ENCODE measurements around the gene TXNL1.
A peak's percentile ranks its signal among the peaks of the same experiment; 100 is the strongest.
"Not testable (repeated sequence)": the region's sequence is repeated elsewhere in the genome, so short reads cannot be mapped to it uniquely, and the experiment has no call there.

Gene TXNL1

DNA sequence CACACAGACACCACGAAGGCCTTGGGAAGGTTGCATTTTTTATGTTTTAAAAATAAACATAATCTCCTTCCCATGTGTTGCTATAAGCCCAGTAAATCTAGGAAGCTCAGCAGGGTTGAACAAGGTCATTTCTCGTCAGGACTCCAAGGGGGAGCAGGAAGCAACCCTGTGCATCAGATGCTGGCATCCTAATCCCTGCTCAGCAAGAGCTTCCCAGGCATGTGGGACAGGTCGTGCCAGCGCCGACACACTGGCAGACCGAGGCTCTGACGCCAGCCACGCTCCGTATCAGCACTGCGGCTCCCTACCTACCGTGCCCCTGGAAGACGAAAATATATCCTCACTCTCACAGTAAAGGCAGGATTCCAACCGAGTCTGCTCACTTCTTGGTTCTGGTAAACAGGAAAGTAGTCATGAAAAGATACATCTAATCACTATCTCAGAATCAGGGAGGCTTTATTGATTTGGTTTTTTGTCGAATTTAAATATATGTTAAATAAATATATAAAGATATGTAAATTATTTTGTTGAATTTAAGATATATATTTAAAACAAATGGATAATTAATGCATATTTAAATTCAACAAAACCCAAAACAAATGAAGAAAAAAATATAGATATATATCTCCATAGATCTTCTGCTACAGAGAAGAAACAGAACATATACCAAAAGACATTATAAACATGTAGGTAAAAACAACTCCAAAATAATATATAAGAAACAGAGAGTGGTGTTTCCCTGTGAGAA lies 61.4 kb downstream of the TXNL1 start:
- DNase-seq (ENCODE audit: low read depth, low spot score) = no peak
- in situ Hi-C loops (cut with HindIII; ENCODE audit: low sequenced_read_pairs) = no loop called here
- no peak for TF ChIP-seq CTCF (IDR thresholded peaks at IDR 0.05; ENCODE audit: low read depth, low read length)
- H3K4me3 ChIP-seq (ENCODE audit: low read depth, low read length) = no peak overlapping the region

DNA sequence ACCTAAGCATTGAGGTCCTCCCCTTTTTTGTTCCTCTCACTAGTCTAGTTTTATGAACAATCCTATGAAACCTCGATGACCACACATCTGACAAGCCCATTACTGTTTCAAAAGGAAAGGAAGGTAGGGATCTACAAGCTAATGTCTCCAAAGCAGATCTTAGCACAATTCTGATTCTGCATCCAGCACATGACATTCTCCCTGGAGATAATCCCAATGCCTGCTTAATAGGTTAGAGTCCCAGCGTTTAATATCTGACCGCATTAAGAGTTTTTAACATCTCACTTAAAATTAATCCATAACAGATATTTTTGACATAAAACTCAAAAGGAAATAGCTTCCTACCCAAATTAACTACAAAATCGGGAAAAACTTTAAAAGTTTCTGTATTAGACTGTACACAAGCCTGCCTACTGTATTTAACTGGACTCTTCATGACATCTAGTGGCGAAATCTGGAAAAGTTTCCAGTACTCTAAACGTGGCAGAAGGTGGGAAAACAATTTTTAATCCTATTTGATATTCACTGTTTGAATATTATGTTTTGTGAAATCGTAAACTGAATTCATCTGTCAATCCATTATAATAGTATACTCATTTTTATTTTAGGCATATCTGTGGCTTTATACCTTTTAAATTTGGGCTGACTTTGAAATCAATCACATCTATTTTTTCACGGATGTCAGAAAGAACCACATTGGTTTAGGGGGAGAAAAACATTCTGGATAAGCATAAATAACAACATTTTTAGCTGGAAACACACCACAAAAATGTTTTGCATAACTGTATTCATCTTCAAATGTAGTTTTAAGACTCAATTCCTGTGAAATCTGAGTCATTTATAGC lies 62.4 kb downstream of the TXNL1 start:
- H3K4me3 ChIP-seq (ENCODE audit: low read depth, low read length) = no peak overlapping the region
- peak; percentile 76 for DNase-seq (ENCODE audit: low read depth, low spot score)
- in situ Hi-C loops (cut with HindIII; ENCODE audit: low sequenced_read_pairs) = no loop called here
- TF ChIP-seq CTCF (IDR thresholded peaks at IDR 0.05; ENCODE audit: low read depth, low read length) = peak; percentile 53

DNA sequence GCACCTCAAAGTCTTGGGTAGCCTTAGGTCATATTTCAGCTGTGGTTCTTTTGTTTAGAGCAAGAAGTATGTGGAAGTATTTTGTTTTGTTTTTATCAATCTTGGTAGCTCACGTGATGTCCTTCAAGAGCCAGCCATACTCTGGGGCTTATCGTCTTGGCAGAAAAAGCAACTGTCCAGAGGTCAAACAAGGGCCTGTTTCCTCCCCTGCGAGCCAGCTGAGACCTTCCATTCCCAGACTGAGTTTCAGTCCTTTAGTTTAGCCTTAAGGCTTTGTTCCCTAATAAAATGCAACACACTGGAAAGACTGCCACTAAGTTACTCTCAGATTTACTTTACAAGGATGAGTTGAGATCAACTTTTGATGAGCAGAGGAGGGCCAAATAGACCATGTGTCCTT lies 63.5 kb downstream of the TXNL1 start:
- no peak for TF ChIP-seq CTCF (IDR thresholded peaks at IDR 0.05; ENCODE audit: low read depth, low read length)
- H3K4me3 ChIP-seq (ENCODE audit: low read depth, low read length) = no peak overlapping the region
- DNase-seq (ENCODE audit: low read depth, low spot score) = no peak
- in situ Hi-C loops (cut with HindIII; ENCODE audit: low sequenced_read_pairs) = no loop called here

GRCh38 chr18:56572267-56572666 lies 66.1 kb downstream of the TXNL1 start:
- in situ Hi-C loops (cut with HindIII; ENCODE audit: low sequenced_read_pairs); DNase-seq (ENCODE audit: low read depth, low spot score); H3K4me3 ChIP-seq (ENCODE audit: low read depth, low read length): not testable (repeated sequence)

GRCh38 chr18:56570978-56571377 lies 67.4 kb downstream of the TXNL1 start:
- H3K4me3 ChIP-seq (ENCODE audit: low read depth, low read length) = no peak overlapping the region
- DNase-seq (ENCODE audit: low read depth, low spot score) = no peak
- in situ Hi-C loops (cut with HindIII; ENCODE audit: low sequenced_read_pairs) = no loop called here
- TF ChIP-seq CTCF (IDR thresholded peaks at IDR 0.05; ENCODE audit: low read depth, low read length) = no peak

- no peak for TF ChIP-seq CTCF (IDR thresholded peaks at IDR 0.05; ENCODE audit: low read depth, low read length)
- in situ Hi-C loops (cut with HindIII; ENCODE audit: low sequenced_read_pairs) = no loop called here
- DNase-seq (ENCODE audit: low read depth, low spot score) = no peak
- no peak overlapping the region for H3K4me3 ChIP-seq (ENCODE audit: low read depth, low read length)
Measured at GRCh38 chr18:56569416-56569815, 69.0 kb downstream of the TXNL1 start.

DNA sequence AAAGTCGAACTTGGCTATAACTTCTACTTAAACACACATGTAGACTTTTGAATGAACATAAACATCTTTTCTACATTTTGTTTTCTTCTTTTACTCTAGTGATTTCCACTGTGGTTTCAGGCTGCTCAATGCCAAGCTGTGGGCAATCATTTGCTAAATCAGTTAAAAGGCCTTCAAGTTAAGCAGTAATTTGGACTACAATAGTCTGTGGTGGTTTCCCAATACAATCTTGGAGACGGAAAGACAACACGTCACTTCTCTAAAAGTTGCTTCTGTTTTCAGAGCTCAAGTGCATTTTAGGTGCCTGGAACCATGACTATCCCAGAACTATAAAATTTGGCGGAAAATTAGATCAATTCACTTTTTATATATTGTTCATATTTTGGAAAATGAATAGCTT lies 69.4 kb downstream of the TXNL1 start:
- H3K4me3 ChIP-seq (ENCODE audit: low read depth, low read length) = no peak overlapping the region
- no peak for DNase-seq (ENCODE audit: low read depth, low spot score)
- in situ Hi-C loops (cut with HindIII; ENCODE audit: low sequenced_read_pairs) = no loop called here
- TF ChIP-seq CTCF (IDR thresholded peaks at IDR 0.05; ENCODE audit: low read depth, low read length) = no peak
